Measurements from ENCODE around the gene PRKN. TPM values are rescaled to one million over a fixed set of nuclear protein-coding genes. Genes with fewer than 3 reads are reported as not detected.

PRKN gene
- total RNA-seq, 3 donors from 2014 or later = 5.2 to 10.2 (median 8.1) TPM

DNA sequence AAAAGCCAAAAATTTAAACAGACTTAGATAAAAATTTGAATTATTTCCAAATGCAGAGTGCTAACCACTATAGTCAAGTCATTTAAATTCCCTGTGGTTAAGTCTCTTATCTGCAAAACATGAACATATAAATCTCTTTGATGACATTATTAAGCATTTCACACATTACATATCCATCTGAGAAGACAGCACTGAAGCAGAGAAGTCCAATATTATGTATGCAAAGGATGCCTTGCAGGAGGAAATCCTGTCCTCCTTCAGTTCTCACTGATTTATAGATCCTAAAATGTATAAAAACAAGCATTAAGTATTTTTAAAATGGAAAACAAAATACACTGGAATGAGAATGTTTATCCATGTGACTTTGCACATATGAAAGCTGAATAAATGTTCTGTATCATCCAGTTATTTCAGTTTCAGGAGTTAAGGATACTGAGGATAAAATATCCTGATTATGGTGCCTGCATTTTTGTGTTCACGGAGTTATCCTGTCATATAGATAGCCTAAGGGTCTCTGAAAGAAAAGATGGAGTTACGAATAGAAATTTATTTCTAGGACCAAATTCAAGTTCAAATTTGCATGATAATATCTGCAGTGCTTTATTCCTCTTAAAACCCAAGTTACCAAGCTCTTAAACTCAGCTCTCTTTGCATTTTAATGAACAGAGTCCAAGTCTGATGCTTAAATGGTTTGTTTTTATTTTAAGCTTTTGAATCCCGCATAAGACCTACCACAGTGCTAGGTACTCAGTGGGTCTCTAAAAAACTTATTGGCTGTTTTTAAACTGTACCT is 145.4 kb downstream of the PRKN start:
- no peak for ATAC-seq
- no peaks in the 10 kb centered on the region for H3K36me3 ChIP-seq (ENCODE audit: low read depth)
- intact Hi-C loops (cut with DNase I, micrococcal nuclease) = no loop called here
- H3K4me1 ChIP-seq (ENCODE audit: low read depth) = no peaks in the 10 kb centered on the region
- H3K9me3 ChIP-seq = no peaks in the 10 kb centered on the region
- TF ChIP-seq, protein P1, sequence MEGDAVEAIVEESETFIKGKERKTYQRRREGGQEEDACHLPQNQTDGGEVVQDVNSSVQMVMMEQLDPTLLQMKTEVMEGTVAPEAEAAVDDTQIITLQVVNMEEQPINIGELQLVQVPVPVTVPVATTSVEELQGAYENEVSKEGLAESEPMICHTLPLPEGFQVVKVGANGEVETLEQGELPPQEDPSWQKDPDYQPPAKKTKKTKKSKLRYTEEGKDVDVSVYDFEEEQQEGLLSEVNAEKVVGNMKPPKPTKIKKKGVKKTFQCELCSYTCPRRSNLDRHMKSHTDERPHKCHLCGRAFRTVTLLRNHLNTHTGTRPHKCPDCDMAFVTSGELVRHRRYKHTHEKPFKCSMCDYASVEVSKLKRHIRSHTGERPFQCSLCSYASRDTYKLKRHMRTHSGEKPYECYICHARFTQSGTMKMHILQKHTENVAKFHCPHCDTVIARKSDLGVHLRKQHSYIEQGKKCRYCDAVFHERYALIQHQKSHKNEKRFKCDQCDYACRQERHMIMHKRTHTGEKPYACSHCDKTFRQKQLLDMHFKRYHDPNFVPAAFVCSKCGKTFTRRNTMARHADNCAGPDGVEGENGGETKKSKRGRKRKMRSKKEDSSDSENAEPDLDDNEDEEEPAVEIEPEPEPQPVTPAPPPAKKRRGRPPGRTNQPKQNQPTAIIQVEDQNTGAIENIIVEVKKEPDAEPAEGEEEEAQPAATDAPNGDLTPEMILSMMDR (IDR thresholded peaks at IDR 0.05) = no peak
- no peak for DNase-seq
- H3K4me3 ChIP-seq = no peak overlapping the region

DNA sequence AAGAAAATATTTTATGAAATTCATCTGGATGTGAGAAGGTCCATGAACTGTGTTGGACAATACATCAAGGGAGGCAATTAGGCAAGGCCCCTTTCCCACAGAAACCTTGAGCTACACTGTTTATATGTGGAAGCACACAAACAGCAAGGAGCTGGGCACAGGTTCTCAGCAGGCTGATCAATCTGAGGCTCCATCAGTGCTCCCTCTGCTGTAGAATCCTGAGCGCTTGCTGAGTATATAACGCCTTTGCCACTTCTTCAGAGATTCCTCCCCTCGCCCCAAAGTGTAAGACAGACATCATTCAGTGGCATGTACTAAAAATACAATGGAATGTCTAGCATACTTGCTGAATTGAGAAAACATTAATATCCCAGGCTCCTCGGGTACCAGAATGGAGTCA is 146.9 kb downstream of the PRKN start:
- no peaks in the 10 kb centered on the region for H3K4me1 ChIP-seq (ENCODE audit: low read depth)
- intact Hi-C loops (cut with DNase I, micrococcal nuclease) = no loop called here
- H3K9me3 ChIP-seq = no peaks in the 10 kb centered on the region
- no peaks in the 10 kb centered on the region for H3K36me3 ChIP-seq (ENCODE audit: low read depth)
- TF ChIP-seq, protein P1 (IDR thresholded peaks at IDR 0.05) = no peak
- no peak for DNase-seq
- no peak overlapping the region for H3K4me3 ChIP-seq
- ATAC-seq = no peak

DNA sequence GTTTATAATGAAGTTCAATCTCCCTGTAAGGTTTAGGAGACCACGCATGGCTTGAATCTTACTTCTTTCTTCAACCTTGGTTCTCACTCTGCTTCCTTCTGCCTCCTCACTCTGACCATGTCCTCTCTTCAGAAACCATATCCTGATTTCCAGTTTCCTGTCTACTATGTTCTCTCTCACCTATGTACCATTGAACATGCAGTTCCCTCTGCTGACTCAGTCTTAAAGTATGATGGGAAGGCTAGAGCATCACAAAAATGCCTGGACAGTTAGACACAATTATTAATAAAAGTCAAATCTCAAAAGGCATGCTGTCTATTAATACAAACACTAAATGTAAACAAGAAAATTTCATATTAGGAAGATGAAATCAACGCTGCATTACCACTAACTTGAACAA is 151.6 kb downstream of the PRKN start:
- H3K36me3 ChIP-seq (ENCODE audit: low read depth) = no peaks in the 10 kb centered on the region
- H3K9me3 ChIP-seq = no peaks in the 10 kb centered on the region
- no peak overlapping the region for H3K4me3 ChIP-seq
- ATAC-seq = no peak
- intact Hi-C loops (cut with DNase I, micrococcal nuclease) = no loop called here
- DNase-seq = no peak
- H3K4me1 ChIP-seq (ENCODE audit: low read depth) = no peaks in the 10 kb centered on the region
- TF ChIP-seq, protein P1 (IDR thresholded peaks at IDR 0.05) = no peak

DNA sequence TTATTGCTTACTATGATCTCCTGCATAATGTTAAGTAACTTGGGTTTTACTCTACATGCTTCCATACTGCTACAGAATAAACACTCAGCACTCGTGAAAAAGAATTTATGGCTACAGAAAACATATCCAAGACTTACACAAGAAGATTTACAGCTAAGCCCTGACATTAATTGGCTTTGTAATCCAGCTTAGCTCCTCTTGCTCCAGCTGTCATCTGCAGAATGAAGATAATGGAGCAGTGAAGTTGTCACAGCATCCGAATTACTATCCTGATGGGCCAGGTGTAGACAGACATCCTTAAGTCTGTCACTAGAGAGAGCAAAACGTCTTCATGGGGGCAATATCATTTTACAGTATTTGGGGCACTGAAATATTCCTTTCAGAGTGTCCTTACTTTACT is 155.3 kb downstream of the PRKN start:
- H3K9me3 ChIP-seq = peaks cover 8% of the 10 kb centered on the region
- TF ChIP-seq, protein P1 (IDR thresholded peaks at IDR 0.05) = no peak
- no peak overlapping the region for H3K4me3 ChIP-seq
- no peaks in the 10 kb centered on the region for H3K4me1 ChIP-seq (ENCODE audit: low read depth)
- ATAC-seq = no peak
- DNase-seq = no peak
- H3K36me3 ChIP-seq (ENCODE audit: low read depth) = no peaks in the 10 kb centered on the region
- intact Hi-C loops (cut with DNase I, micrococcal nuclease) = no loop called here

DNA sequence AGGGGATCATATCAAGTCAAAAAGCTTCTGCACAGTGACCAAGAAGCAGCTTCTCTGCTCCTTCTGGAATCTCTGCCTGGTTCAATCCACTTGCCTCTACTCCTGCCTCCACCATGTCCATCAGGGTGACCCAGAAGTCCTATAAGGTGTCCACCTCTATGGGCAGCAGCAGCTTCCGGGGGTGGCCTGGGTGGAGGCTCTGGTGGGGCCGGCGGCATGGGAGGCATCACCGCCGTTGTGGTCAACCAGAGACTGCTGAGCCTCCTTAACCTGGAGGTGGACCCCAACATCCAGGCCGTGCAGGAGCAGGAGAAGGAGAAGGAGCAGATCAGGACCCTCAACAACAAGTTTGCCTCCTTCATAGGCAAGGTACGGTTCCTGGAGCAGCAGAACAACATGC is 159.3 kb downstream of the PRKN start:
- ATAC-seq (no peak), DNase-seq (no peak)
- Histone ChIP-seq H3K4me1 (ENCODE audit: low read depth) (no peaks in the 10 kb centered on the region), H3K4me3 (no peak overlapping the region), H3K9me3 (peaks cover 13% of the 10 kb centered on the region), H3K36me3 (ENCODE audit: low read depth) (no peaks in the 10 kb centered on the region)
- intact Hi-C loops (cut with DNase I, micrococcal nuclease) = no loop called here
- TF ChIP-seq, protein P1 (IDR thresholded peaks at IDR 0.05) = no peak
